ENCODE measurements around the gene NSF. TPM values are rescaled to one million over a fixed set of nuclear protein-coding genes. Genes with fewer than 3 reads are reported as not detected.

NSF gene
- total RNA-seq = 66.8 and 67.5 TPM in 2 replicates

GRCh38 chr17:46590157-46591146 is at the start of gene NSF:
NSF (plus strand) TSS chr17:46590669; CDS start chr17:46590776, 107 bp downstream.

GRCh38 chr17:46579083-46580075 is 11.1 kb upstream of the NSF start, which contains the start of gene ARL17A:
ARL17A (minus strand) TSS chr17:46579691; CDS start chr17:46576322, 3,369 bp downstream.

Other genes with a start within 250 kb of the NSF start
- 3.3 and 5.1 TPM in 2 replicates for gene ARL17B, start 228.9 kb upstream of the NSF start, total RNA-seq
- gene LRRC37A2, start 78.2 kb upstream of the NSF start, total RNA-seq = 2.3 and 6.2 TPM in 2 replicates
- gene ARL17A, start 11.0 kb upstream of the NSF start, total RNA-seq = 3.3 and 3.9 TPM in 2 replicates
- gene WNT3, start 228.0 kb downstream of the NSF start, total RNA-seq = 1.2 and 2.0 TPM in 2 replicates

All from regular cardiac myocyte (primary cell).